K562 (cell line): ENCODE measurements around the gene LIX1L. TPM values are rescaled to one million over a fixed set of nuclear protein-coding genes. Genes with fewer than 3 reads are reported as not detected.

Experiments used
- CEBPG ChIP-seq, 3 experiments: fragments of 200-800 bp in 1 of 3; sonication (Bioruptor generic) in 1 of 3; sonication (generic) in 1 of 3; formaldehyde crosslinking in 1 of 3; IDR thresholded peaks in 2 of 3; conservative IDR thresholded peaks in 1 of 3; 2 replicates each; pipeline versions ENCODE4 v1.6.1 to v1.8.0; 2016 to 2022; ENCODE audit warnings: missing compliant biosample characterization in 2 of 3, missing genetic modification characterization in 2 of 3, mild to moderate bottlenecking in 1 of 3, missing genetic modification reagents in 1 of 3
- EP400 ChIP-seq: fragments of 450-650 bp; IDR thresholded peaks from 2 replicates; pipeline ENCODE4 v1.6.1; 2017; ENCODE audit warnings: antibody characterized with exemption, mild to moderate bottlenecking, moderate library complexity
- HCFC1 ChIP-seq: IDR thresholded peaks from 2 replicates; pipeline ENCODE4 v1.6.1; 2012; ENCODE audit warnings: low read depth, low read length, improper control_type of control experiment
- LCOR ChIP-seq: sonication (generic); formaldehyde crosslinking; IDR thresholded peaks from 2 replicates; pipeline ENCODE4 v1.8.0; 2022; ENCODE audit warnings: mild to moderate bottlenecking, missing genetic modification reagents
- NKRF ChIP-seq: fragments of 450-650 bp; IDR thresholded peaks from 2 replicates; pipeline ENCODE4 v1.6.1; 2016; ENCODE audit warnings: borderline replicate concordance
- PRDM10 ChIP-seq: fragments of 450-650 bp; IDR thresholded peaks from 2 replicates; pipeline ENCODE4 v1.6.1; 2018; ENCODE audit not compliant: partially characterized antibody
- ZNF512 ChIP-seq: IDR thresholded peaks from 2 replicates; pipeline ENCODE4 v1.6.1; 2016; ENCODE audit warnings: missing genetic modification characterization, missing compliant biosample characterization
- polyA plus RNA-seq, 8 experiments: library from polyadenylated mRNA; depleted of rRNA in 4 of 8; stranded (reverse) in 5 of 8; unstranded in 3 of 8; fragments of >200 nt; fragmentation: Nextera tagmentation in 2 of 8; fragmentation: Illumina TruSeq in 1 of 8; extraction: Ambion mirVana in 2 of 8; extraction: Trizol in 1 of 8; gene quantifications; 2 replicates each; pipeline versions ENCODE4 v1.2.1 to v1.2.3, GENCODE V29; 2011 to 2014; ENCODE audit warnings: inconsistent platforms in 1 of 8, missing spikeins in 1 of 8
- total RNA-seq, 7 experiments: library from RNA; depleted of rRNA in 6 of 7; stranded (reverse); fragments of >200 nt in 6 of 7; fragmentation: Illumina TruSeq in 2 of 7; extraction: Trizol in 2 of 7; gene quantifications; 2 replicates each; pipeline versions ENCODE4 v1.2.1 to v1.2.3, GENCODE V29; 2011 to 2021; ENCODE audit warnings: low replicate concordance in 1 of 7
- TF ChIP-seq, protein P1 (sequence below): IDR thresholded peaks from 3 replicates; pipeline ENCODE4 v1.6.1; 2011; ENCODE audit warnings: borderline replicate concordance, mild to moderate bottlenecking; ENCODE audit not compliant: insufficient read length, insufficient read depth
- TF ChIP-seq, protein P2 (sequence below): IDR thresholded peaks from 2 replicates; pipeline ENCODE4 v1.6.1; 2014; ENCODE audit warnings: antibody characterized with exemption

LIX1L gene
- total and polyA plus RNA-seq, 9 of the 15 experiments (the other 6 are each of a cell fraction or from before 2014, with no cell fraction given), result 4.6 to 26.5 (median 12.5) TPM

DNA sequence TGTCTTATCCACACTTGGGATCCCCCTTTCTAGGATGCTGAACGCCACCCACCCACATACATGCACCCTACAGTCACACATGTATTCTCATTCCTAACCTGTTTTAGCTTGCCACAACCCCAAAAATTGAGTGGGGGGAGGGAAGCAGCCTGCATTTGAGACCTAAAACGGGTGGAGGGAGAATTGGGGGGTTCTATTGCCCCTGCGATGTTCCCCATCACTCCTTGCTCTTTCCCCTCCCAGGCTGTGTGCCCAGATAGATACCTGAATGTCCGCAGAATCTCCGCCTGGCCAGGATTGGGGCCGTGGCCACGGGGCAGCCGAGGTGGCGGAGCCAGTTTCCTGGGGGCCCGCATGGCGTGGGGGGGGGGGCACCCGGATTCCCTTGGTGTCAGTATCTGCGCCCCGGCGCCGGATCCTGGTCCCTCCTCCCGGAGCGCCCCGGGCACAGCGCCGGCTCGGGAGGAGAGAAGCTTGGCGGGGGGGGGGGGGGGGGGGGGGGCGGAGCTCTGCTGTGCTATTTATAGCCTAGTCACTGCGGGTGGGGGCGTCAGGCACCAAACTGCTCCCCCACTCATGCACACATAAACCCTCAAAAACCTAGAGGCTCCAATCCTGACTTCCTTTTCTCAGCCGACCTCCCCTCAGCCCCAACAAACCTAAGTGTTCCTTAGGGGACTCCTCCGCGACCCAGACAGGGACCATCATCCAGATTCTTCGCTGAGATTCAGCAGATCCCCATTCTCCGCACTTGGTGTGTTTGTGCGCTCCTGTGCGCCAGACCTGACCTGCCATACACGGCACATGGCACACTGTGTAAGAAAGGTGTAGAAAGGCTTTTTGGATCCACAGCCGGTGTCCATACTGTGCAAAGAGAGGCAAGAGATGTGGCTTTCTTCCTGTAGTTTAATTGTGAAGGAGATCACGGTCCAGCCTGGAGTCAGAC lies 4.6 kb upstream of the LIX1L start (continued):
- TF ChIP-seq ZNF512, result no peak
- no peak for TF ChIP-seq NKRF
- TF ChIP-seq, protein P1, sequence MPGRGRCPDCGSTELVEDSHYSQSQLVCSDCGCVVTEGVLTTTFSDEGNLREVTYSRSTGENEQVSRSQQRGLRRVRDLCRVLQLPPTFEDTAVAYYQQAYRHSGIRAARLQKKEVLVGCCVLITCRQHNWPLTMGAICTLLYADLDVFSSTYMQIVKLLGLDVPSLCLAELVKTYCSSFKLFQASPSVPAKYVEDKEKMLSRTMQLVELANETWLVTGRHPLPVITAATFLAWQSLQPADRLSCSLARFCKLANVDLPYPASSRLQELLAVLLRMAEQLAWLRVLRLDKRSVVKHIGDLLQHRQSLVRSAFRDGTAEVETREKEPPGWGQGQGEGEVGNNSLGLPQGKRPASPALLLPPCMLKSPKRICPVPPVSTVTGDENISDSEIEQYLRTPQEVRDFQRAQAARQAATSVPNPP, result no peak
- TF ChIP-seq LCOR, result peak; percentile 65; the same call in 1 of the 2 replicates
- TF ChIP-seq HCFC1, result no peak
- no peak for TF ChIP-seq EP400
- TF ChIP-seq CEBPG (CRISPR knock-in tag; IDR thresholded peaks at IDR 0.05), result no peak
- no peak for TF ChIP-seq CEBPG (tag; conservative IDR thresholded peaks at IDR 0.05 in 1 of 2, IDR thresholded peaks at IDR 0.05 in 1 of 2)
- no peak for TF ChIP-seq PRDM10
- TF ChIP-seq, protein P2, sequence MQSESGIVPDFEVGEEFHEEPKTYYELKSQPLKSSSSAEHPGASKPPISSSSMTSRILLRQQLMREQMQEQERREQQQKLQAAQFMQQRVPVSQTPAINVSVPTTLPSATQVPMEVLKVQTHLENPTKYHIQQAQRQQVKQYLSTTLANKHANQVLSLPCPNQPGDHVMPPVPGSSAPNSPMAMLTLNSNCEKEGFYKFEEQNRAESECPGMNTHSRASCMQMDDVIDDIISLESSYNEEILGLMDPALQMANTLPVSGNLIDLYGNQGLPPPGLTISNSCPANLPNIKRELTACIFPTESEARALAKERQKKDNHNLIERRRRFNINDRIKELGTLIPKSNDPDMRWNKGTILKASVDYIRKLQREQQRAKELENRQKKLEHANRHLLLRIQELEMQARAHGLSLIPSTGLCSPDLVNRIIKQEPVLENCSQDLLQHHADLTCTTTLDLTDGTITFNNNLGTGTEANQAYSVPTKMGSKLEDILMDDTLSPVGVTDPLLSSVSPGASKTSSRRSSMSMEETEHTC, result no peak
